Fibroblast of lung (primary cell): ENCODE measurements around the gene KIF13A.

Experiments
- CTCF ChIP-seq, 2 donors: IDR thresholded peaks in 1 of 2; conservative IDR thresholded peaks in 1 of 2; 1 replicate in 1 of 2; 2 replicates in 1 of 2; pipeline ENCODE4 v1.5.1; 2011 to 2012; ENCODE audit warnings: low read length in 2 of 2, control low read depth in 1 of 2, inconsistent platforms in 1 of 2, low read depth in 1 of 2, mild to moderate bottlenecking in 1 of 2
- EZH2 ChIP-seq: IDR thresholded peaks from 2 replicates; pipeline ENCODE4 v1.5.1; 2012; ENCODE audit warnings: low read length, control low read depth, mild to moderate bottlenecking; ENCODE audit errors: missing control alignments

GRCh38 chr6:17967668-17968518 is 19.5 kb downstream of the KIF13A start:
- no peak for TF ChIP-seq CTCF (conservative IDR thresholded peaks at IDR 0.05 in 1 of 2, IDR thresholded peaks at IDR 0.05 in 1 of 2; ENCODE audit: low read depth in 1 of 2, low read length in 2 of 2)
- no peak for TF ChIP-seq EZH2
